ENCODE results near the gene ZRANB3. TPM values are rescaled to one million over a fixed set of nuclear protein-coding genes. Genes with fewer than 3 reads are reported as not detected.

The ZRANB3 gene
- total RNA-seq, 1 donor from 2014 or later, result 8.9 TPM

DNA sequence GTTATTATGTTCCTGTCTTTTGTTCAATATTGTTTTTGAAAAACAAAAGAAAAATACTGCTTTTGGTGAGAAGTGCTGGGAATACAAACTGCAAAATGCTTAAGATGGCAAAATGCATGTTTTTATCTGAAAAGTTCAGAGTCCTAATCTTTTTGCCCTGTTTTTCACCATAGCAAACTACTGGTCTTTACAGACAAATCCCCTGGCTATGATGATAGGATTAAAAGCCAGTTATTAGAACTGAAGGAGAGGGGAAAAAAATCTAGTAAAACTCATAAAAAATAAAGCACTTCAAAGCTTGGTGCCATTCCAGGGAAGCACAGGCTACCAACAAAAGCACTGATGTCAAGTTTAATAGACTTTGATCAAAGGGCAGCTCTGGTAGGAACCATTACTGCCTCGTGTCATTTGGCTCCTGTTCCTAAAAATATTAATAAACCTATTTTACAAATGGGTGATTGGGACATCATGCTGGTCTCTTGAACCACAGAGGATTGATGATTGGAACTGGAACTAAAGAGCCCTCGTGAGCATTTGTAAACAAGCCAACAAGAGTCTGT lies 284.2 kb downstream of the ZRANB3 start:
- peaks cover 17% of the 10 kb centered on the region for H3K36me3 Mint-ChIP-seq (ENCODE audit: low read depth, unreplicated experiment)
- Histone ChIP-seq H3K27me3 (ENCODE audit: insufficient read depth, low read length) (no peaks in the 10 kb centered on the region), H3K9me3 (ENCODE audit: insufficient read depth, low read depth, low read length) (no peaks in the 10 kb centered on the region), H3K79me2 (ENCODE audit: insufficient read depth, low read length) (no peaks in the 10 kb centered on the region), H3K4me3 (ENCODE audit: insufficient read depth, low read depth, low read length) (no peak overlapping the region), H3K9ac (ENCODE audit: low read length) (no peak overlapping the region), H2AFZ (ENCODE audit: low read depth, low read length) (no peak overlapping the region), H3K4me1 (ENCODE audit: insufficient read depth, low read length) (no peaks in the 10 kb centered on the region), H3K36me3 (ENCODE audit: insufficient read depth, low read length) (no peaks in the 10 kb centered on the region), H3K4me2 (ENCODE audit: low read length) (no peak overlapping the region), H3K27ac (ENCODE audit: low read depth, low read length) (no peak overlapping the region), H4K20me1 (ENCODE audit: insufficient read depth, low read length) (no peaks in the 10 kb centered on the region)
- H3K27ac Mint-ChIP-seq (ENCODE audit: unreplicated experiment), result no peak overlapping the region
- H3K27me3 Mint-ChIP-seq (ENCODE audit: low read depth, unreplicated experiment), result no peaks in the 10 kb centered on the region
- H3K9me3 Mint-ChIP-seq (ENCODE audit: unreplicated experiment), result peaks cover 8% of the 10 kb centered on the region
- no peak for FAIRE-seq
- no peak overlapping the region for H3K4me3 Mint-ChIP-seq (ENCODE audit: unreplicated experiment)
- no peak for DNase-seq (ENCODE audit: low read depth)
- TF ChIP-seq CTCF (IDR thresholded peaks at IDR 0.05; ENCODE audit: insufficient read depth, low read depth, low read length) (no peak), EZH2 (IDR thresholded peaks at IDR 0.05; ENCODE audit: insufficient read depth, low read length) (no peak)
- no peaks in the 10 kb centered on the region for H3K4me1 Mint-ChIP-seq (ENCODE audit: low read depth, unreplicated experiment)

DNA sequence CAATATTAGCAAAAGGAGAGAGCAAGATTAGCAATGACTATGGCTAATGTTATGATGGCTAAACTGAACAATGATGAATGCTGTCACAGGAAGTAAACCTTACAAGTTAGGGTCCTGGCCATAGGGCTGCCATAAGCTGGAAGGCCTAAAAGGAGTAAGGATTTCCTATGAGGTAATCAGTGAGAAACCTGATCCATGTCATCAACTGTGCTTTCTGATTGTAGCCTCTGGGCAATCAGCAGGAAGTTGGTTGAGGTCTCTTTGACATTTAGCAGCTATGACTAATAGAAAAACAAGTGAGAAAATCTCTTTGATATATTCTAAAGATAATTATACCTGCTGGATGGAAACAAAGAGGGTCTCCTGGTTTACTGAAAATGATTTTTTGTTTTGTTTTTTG lies 285.9 kb downstream of the ZRANB3 start:
- Histone ChIP-seq H3K9me3 (ENCODE audit: insufficient read depth, low read depth, low read length) (no peaks in the 10 kb centered on the region), H3K4me1 (ENCODE audit: insufficient read depth, low read length) (no peaks in the 10 kb centered on the region), H4K20me1 (ENCODE audit: insufficient read depth, low read length) (no peaks in the 10 kb centered on the region), H2AFZ (ENCODE audit: low read depth, low read length) (peak overlapping the region; percentile 20), H3K79me2 (ENCODE audit: insufficient read depth, low read length) (no peaks in the 10 kb centered on the region), H3K4me2 (ENCODE audit: low read length) (peak overlapping the region; percentile 11), H3K27me3 (ENCODE audit: insufficient read depth, low read length) (no peaks in the 10 kb centered on the region), H3K4me3 (ENCODE audit: insufficient read depth, low read depth, low read length) (no peak overlapping the region), H3K27ac (ENCODE audit: low read depth, low read length) (no peak overlapping the region), H3K36me3 (ENCODE audit: insufficient read depth, low read length) (no peaks in the 10 kb centered on the region), H3K9ac (ENCODE audit: low read length) (no peak overlapping the region)
- peaks cover 7% of the 10 kb centered on the region for H3K36me3 Mint-ChIP-seq (ENCODE audit: low read depth, unreplicated experiment)
- no peaks in the 10 kb centered on the region for H3K4me1 Mint-ChIP-seq (ENCODE audit: low read depth, unreplicated experiment)
- DNase-seq (ENCODE audit: low read depth) (peak; percentile 53), FAIRE-seq (no peak)
- no peak overlapping the region for H3K4me3 Mint-ChIP-seq (ENCODE audit: unreplicated experiment)
- no peak overlapping the region for H3K27ac Mint-ChIP-seq (ENCODE audit: unreplicated experiment)
- no peaks in the 10 kb centered on the region for H3K27me3 Mint-ChIP-seq (ENCODE audit: low read depth, unreplicated experiment)
- no peak for TF ChIP-seq EZH2 (IDR thresholded peaks at IDR 0.05; ENCODE audit: insufficient read depth, low read length)
- TF ChIP-seq CTCF (IDR thresholded peaks at IDR 0.05; ENCODE audit: insufficient read depth, low read depth, low read length), result no peak
- H3K9me3 Mint-ChIP-seq (ENCODE audit: unreplicated experiment), result peaks cover 4% of the 10 kb centered on the region

DNA sequence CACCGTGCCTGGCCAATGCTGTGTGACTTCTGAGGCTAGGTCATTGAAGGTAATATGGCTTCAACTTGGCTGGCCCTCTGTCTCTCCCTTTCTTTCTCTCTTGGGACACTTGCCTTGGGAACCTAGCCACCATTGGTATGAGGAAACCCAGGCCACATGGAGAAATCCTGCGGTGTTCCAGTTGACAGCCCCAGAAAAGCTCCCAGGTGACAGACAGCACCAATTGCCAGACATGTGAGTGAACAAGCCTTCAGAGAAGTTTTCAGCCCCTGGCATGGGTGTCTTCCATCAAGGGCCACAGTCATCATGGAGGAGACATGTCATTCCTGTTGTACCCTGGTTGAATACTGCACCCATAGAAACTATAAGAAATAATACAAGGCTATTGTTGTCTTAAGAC lies 292.4 kb downstream of the ZRANB3 start:
- H2AFZ ChIP-seq (ENCODE audit: low read depth, low read length), result no peak overlapping the region
- FAIRE-seq (no peak), DNase-seq (ENCODE audit: low read depth) (no peak)
- no peaks in the 10 kb centered on the region for H3K36me3 ChIP-seq (ENCODE audit: insufficient read depth, low read length)
- no peak overlapping the region for H3K4me3 ChIP-seq (ENCODE audit: insufficient read depth, low read depth, low read length)
- H3K9me3 ChIP-seq (ENCODE audit: insufficient read depth, low read depth, low read length), result no peaks in the 10 kb centered on the region
- no peak overlapping the region for H3K27ac ChIP-seq (ENCODE audit: low read depth, low read length)
- H3K27me3 ChIP-seq (ENCODE audit: insufficient read depth, low read length), result no peaks in the 10 kb centered on the region
- no peak overlapping the region for H3K27ac Mint-ChIP-seq (ENCODE audit: unreplicated experiment)
- no peak overlapping the region for H3K4me2 ChIP-seq (ENCODE audit: low read length)
- H3K79me2 ChIP-seq (ENCODE audit: insufficient read depth, low read length), result no peaks in the 10 kb centered on the region
- no peaks in the 10 kb centered on the region for H3K4me1 ChIP-seq (ENCODE audit: insufficient read depth, low read length)
- TF ChIP-seq EZH2 (IDR thresholded peaks at IDR 0.05; ENCODE audit: insufficient read depth, low read length), result no peak
- no peak for TF ChIP-seq CTCF (IDR thresholded peaks at IDR 0.05; ENCODE audit: insufficient read depth, low read depth, low read length)
- peaks cover 4% of the 10 kb centered on the region for H3K36me3 Mint-ChIP-seq (ENCODE audit: low read depth, unreplicated experiment)
- H3K4me3 Mint-ChIP-seq (ENCODE audit: unreplicated experiment), result no peak overlapping the region
- H4K20me1 ChIP-seq (ENCODE audit: insufficient read depth, low read length), result no peaks in the 10 kb centered on the region
- no peak overlapping the region for H3K9ac ChIP-seq (ENCODE audit: low read length)
- peaks cover 7% of the 10 kb centered on the region for H3K9me3 Mint-ChIP-seq (ENCODE audit: unreplicated experiment)
- no peaks in the 10 kb centered on the region for H3K4me1 Mint-ChIP-seq (ENCODE audit: low read depth, unreplicated experiment)
- H3K27me3 Mint-ChIP-seq (ENCODE audit: low read depth, unreplicated experiment), result no peaks in the 10 kb centered on the region
